Panc1 (cell line): ENCODE results near the gene CCDC73. TPM values are rescaled to one million over a fixed set of nuclear protein-coding genes. Genes with fewer than 3 reads are reported as not detected.

Experiments used
- ATAC-seq: fragments of 200-7000 bp; cut with Tn5 transposase; 2 replicates; pipeline ENCODE4 v1.9.1; 2020; ENCODE audit warnings: mild to moderate bottlenecking, moderate library complexity
- BruUV-seq: library from RNA; stranded (reverse); fragments of 400-500 nt; replicated peaks from 2 replicates; lab custom pipeline; 2021; lab: Mats Ljungman, UMichigan
- CTCF ChIA-PET: fragments of 300-600 bp; sonication (Branson Sonifier 250); formaldehyde crosslinking; loops from one replicate; lab custom pipeline; 2022; ENCODE audit warnings: antibody characterized with exemption; lab: Charles Lee
- POLR2A ChIA-PET: fragments of 300-600 bp; sonication (Branson Sonifier 250); formaldehyde crosslinking; loops from one replicate; lab custom pipeline; 2022; ENCODE audit warnings: antibody characterized with exemption; lab: Charles Lee
- DNase-seq: peaks from one replicate; pipeline ENCODE4 v3.0.0-alpha.2; 2010; ENCODE audit warnings: low read depth, low spot score
- H3K27ac ChIP-seq: 2 replicates; pipeline ENCODE4 v1.5.1; 2011; ENCODE audit warnings: mild to moderate bottlenecking, low read length, inconsistent platforms
- H3K27me3 ChIP-seq: fragments of 200-500 bp; sonication (Bioruptor generic); 2 replicates; pipeline ENCODE4 v1.6.0; 2014; ENCODE audit warnings: low read length, inconsistent platforms; ENCODE audit not compliant: control insufficient read depth, insufficient read depth
- H3K36me3 ChIP-seq: fragments of 200-500 bp; sonication (Bioruptor generic); 2 replicates; pipeline ENCODE4 v1.5.1; 2014; ENCODE audit warnings: inconsistent platforms, mild to moderate bottlenecking, low read length, moderate library complexity; ENCODE audit not compliant: control insufficient read depth, insufficient read depth
- H3K4me1 ChIP-seq: 2 replicates; pipeline ENCODE4 v1.5.1; 2011; ENCODE audit warnings: inconsistent platforms, mild to moderate bottlenecking, low read length, moderate library complexity; ENCODE audit not compliant: control insufficient read depth, insufficient read depth
- H3K4me3 ChIP-seq, 2 experiments: 2 replicates each; pipeline ENCODE4 v1.5.1; 2011 to 2012; ENCODE audit warnings: low read depth in 2 of 2, low read length in 2 of 2, mild to moderate bottlenecking in 2 of 2, inconsistent platforms in 1 of 2, moderate library complexity in 1 of 2
- H3K9me3 ChIP-seq: fragments of 200-500 bp; sonication (Bioruptor generic); 2 replicates; pipeline ENCODE4 v1.5.1; 2014; ENCODE audit warnings: low read depth, mild to moderate bottlenecking, inconsistent platforms, low read length, moderate library complexity; ENCODE audit not compliant: control insufficient read depth, insufficient read depth
- POLR2AphosphoS5 ChIP-seq: IDR thresholded peaks from 2 replicates; pipeline ENCODE4 v1.6.1; 2012; ENCODE audit warnings: mild to moderate bottlenecking, low read depth, low read length, moderate library complexity
- SIN3A ChIP-seq: IDR thresholded peaks from 2 replicates; pipeline ENCODE4 v1.6.1; 2012; ENCODE audit warnings: low read depth, mild to moderate bottlenecking, low read length, moderate library complexity, borderline replicate concordance; ENCODE audit not compliant: insufficient read depth
- TCF7L2 ChIP-seq: IDR thresholded peaks from 2 replicates; pipeline ENCODE4 v1.6.1; 2011; ENCODE audit warnings: mild to moderate bottlenecking, low read depth, low read length, inconsistent platforms
- in situ Hi-C: cut with HindIII; loops from 2 replicates; pipeline ENCODE4 v1.10.0; 2016; ENCODE audit warnings: low sequenced_read_pairs, low pct_unique_long_range_greater_than_20kb
- intact Hi-C: fragments of 100-400 bp; cut with micrococcal nuclease; formaldehyde crosslinking; loops from one replicate; pipeline ENCODE4 v1.10.0; 2022; ENCODE audit not compliant: unreplicated experiment
- total RNA-seq: library from RNA; stranded (reverse); gene quantifications from one replicate; pipeline ENCODE4 v1.2.1, GENCODE V29; 2021; ENCODE audit not compliant: unreplicated experiment
- TF ChIP-seq, protein P1 (sequence below), 2 experiments: IDR thresholded peaks; 2 replicates each; pipeline ENCODE4 v1.6.1; 2011 to 2012; ENCODE audit warnings: low read depth in 2 of 2, control low read depth in 1 of 2, low read length in 1 of 2, mild to moderate bottlenecking in 1 of 2, moderate library complexity in 1 of 2; ENCODE audit not compliant: insufficient read depth in 1 of 2
- TF ChIP-seq, protein P2 (sequence below): fragments of 450-650 bp; IDR thresholded peaks from 2 replicates; pipeline ENCODE4 v1.5.1; 2017; ENCODE audit warnings: mild to moderate bottlenecking

Gene CCDC73
- total RNA-seq, 1 experiment from 2014 or later = not detected

DNA sequence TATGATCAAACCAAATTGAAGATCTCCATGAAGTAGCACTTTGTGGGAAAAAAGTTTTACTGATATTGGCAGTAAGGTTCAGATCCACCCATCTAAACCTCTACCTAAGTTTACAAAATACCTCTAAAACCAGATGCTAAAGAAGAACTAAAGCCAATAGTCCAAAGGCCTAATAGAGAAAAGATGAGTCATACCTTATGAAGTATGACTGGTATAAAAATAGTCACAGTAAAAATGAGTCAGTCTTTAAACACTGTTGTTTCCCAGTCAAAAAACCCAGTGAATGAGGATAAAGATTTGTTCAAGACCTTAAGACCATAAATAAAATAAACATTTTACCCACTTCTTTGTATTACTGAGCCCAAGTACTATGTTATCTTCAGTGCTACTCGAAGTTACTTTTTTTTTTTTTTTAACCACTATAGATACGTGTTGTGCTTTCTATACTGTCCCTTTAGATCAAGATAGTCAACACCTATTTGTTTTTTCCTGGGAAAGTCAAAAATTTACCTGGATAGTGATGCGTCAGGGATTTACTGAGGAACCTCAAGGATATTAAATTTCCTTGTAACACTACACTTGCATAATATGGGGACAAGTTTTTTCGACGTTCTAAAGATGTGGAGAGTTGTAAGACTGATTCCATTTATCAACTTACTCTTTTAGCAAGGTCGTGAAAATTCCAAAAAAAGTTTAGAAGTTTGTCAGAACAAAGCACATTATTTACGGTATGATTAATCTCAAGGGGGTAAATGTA, 87.3 kb downstream of the CCDC73 start:
- ATAC-seq (peak; percentile 95), DNase-seq (peak; percentile 54)
- in situ Hi-C loops = no loop called here
- Histone ChIP-seq H3K4me3 (no peak overlapping the region), H3K27me3 (no peaks in the 10 kb centered on the region), H3K27ac (no peak overlapping the region), H3K4me1 (peaks cover 9% of the 10 kb centered on the region), H3K36me3 (no peaks in the 10 kb centered on the region), H3K9me3 (peaks cover 10% of the 10 kb centered on the region; the same call in 1 of the 2 replicates)
- no TSS peak for BruUV-seq
- POLR2A ChIA-PET = no interaction called here
- CTCF ChIA-PET = no interaction called here
- TF ChIP-seq SIN3A = no peak
- no peak for TF ChIP-seq TCF7L2
- no peak for TF ChIP-seq POLR2AphosphoS5
- TF ChIP-seq, protein P1, sequence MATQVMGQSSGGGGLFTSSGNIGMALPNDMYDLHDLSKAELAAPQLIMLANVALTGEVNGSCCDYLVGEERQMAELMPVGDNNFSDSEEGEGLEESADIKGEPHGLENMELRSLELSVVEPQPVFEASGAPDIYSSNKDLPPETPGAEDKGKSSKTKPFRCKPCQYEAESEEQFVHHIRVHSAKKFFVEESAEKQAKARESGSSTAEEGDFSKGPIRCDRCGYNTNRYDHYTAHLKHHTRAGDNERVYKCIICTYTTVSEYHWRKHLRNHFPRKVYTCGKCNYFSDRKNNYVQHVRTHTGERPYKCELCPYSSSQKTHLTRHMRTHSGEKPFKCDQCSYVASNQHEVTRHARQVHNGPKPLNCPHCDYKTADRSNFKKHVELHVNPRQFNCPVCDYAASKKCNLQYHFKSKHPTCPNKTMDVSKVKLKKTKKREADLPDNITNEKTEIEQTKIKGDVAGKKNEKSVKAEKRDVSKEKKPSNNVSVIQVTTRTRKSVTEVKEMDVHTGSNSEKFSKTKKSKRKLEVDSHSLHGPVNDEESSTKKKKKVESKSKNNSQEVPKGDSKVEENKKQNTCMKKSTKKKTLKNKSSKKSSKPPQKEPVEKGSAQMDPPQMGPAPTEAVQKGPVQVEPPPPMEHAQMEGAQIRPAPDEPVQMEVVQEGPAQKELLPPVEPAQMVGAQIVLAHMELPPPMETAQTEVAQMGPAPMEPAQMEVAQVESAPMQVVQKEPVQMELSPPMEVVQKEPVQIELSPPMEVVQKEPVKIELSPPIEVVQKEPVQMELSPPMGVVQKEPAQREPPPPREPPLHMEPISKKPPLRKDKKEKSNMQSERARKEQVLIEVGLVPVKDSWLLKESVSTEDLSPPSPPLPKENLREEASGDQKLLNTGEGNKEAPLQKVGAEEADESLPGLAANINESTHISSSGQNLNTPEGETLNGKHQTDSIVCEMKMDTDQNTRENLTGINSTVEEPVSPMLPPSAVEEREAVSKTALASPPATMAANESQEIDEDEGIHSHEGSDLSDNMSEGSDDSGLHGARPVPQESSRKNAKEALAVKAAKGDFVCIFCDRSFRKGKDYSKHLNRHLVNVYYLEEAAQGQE (IDR thresholded peaks at IDR 0.05; ENCODE audit: insufficient read depth in 1 of 2, low read depth in 2 of 2, low read length in 1 of 2) = no peak
- TF ChIP-seq, protein P2, sequence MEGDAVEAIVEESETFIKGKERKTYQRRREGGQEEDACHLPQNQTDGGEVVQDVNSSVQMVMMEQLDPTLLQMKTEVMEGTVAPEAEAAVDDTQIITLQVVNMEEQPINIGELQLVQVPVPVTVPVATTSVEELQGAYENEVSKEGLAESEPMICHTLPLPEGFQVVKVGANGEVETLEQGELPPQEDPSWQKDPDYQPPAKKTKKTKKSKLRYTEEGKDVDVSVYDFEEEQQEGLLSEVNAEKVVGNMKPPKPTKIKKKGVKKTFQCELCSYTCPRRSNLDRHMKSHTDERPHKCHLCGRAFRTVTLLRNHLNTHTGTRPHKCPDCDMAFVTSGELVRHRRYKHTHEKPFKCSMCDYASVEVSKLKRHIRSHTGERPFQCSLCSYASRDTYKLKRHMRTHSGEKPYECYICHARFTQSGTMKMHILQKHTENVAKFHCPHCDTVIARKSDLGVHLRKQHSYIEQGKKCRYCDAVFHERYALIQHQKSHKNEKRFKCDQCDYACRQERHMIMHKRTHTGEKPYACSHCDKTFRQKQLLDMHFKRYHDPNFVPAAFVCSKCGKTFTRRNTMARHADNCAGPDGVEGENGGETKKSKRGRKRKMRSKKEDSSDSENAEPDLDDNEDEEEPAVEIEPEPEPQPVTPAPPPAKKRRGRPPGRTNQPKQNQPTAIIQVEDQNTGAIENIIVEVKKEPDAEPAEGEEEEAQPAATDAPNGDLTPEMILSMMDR = no peak
- intact Hi-C loops = no loop called here

GRCh38 chr11:32705309-32706033, 89.0 kb downstream of the CCDC73 start:
- ChIA-PET POLR2A (no interaction called here), CTCF (no interaction called here)

More at GRCh38 chr11:32705309-32706033, 89.0 kb downstream of the CCDC73 start:
- no peaks in the 10 kb centered on the region for H3K27me3 ChIP-seq
- in situ Hi-C loops (no loop called here), intact Hi-C loops (no loop called here)
- no peak overlapping the region for H3K27ac ChIP-seq
- peaks cover 10% of the 10 kb centered on the region; the same call in 1 of the 2 replicates for H3K9me3 ChIP-seq
- DNase-seq (no peak), ATAC-seq (no peak)
- H3K4me3 ChIP-seq = no peak overlapping the region
- no peaks in the 10 kb centered on the region for H3K36me3 ChIP-seq
- peaks cover 9% of the 10 kb centered on the region for H3K4me1 ChIP-seq
- no peak for TF ChIP-seq TCF7L2
- no peak for TF ChIP-seq POLR2AphosphoS5
- TF ChIP-seq, protein P2 = no peak
- TF ChIP-seq SIN3A = no peak
- TF ChIP-seq, protein P1 (IDR thresholded peaks at IDR 0.05; ENCODE audit: insufficient read depth in 1 of 2, low read depth in 2 of 2, low read length in 1 of 2) = no peak
- no TSS peak for BruUV-seq
